AG04449 (cell line): ENCODE results near the gene HBQ1.
"Not testable (repeated sequence)": the region's sequence is repeated elsewhere in the genome, so short reads cannot be mapped to it uniquely, and the experiment has no call there.

ENCODE experiments used
- CTCF ChIA-PET: fragments of 350-600 bp; formaldehyde crosslinking; extraction: SDS; loops from one replicate; lab custom pipeline; 2021; ENCODE audit warnings: antibody characterized with exemption; lab: Yijun Ruan, JAX
- POLR2A ChIA-PET: fragments of 400-600, 350-600 bp; formaldehyde crosslinking; extraction: SDS; loops from one replicate; lab custom pipeline; 2020; ENCODE audit warnings: antibody characterized with exemption, inconsistent platforms; lab: Yijun Ruan, JAX
- DNase-seq: peaks from one replicate; pipeline ENCODE4 v3.0.0-alpha.2; 2010; ENCODE audit warnings: low read depth, low spot score
- H3K4me3 ChIP-seq: 2 replicates; pipeline ENCODE4 v1.5.1; 2011; ENCODE audit warnings: low read depth, mild to moderate bottlenecking, control low read depth, low read length
- CTCF ChIP-seq: IDR thresholded peaks from one replicate; pipeline ENCODE4 v1.5.1; 2011; ENCODE audit warnings: mild to moderate bottlenecking, moderate library complexity, low read length, control low read depth, inconsistent platforms; ENCODE audit not compliant: insufficient read depth; ENCODE audit errors: missing control alignments

HBQ1 gene

DNA sequence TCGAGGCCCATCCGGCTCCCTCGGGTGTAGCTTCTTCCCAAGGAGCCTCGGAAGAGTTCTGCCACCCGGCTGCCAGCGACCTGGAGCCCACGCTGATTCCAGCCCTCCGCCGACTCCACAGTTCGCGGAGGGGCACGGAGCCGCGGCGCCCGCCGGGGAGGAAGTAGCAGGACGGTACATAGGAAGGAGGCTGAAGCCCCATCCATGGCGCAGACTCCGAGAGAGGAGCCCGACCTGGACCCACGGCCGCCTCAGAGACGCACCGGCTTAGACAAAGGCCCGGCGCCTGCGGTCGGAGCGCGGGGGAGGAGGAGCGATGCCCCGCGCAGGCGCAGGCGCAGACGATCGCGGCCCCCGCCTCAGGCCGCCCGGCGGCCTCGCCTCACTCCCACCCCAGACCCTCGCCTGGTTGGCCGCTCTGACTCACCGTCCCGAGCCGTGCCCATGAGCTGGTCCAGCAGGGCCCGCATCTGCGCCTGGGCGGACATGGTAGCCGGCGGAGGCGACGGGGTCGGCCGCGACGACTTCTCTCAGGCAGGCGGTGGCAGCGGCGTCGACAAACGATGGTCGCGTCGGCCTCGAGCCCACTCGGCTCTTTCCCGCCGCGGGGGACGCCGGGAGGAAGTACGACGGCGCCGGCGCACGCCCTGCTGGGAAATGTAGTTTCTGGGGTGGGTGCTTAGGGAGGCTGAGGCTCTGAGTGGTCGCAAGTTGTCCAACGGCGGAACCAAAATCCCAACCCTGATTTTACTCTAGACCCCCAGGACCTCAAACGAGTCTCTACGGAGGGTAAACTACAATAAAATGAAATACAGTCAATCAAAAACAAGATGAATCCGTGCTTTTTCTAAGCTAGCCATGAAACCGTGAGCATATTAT, 48.8 kb downstream of the HBQ1 start, which contains the start of gene LUC7L:
Gene LUC7L (minus strand): TSS at position 598 of the 879 bp plus-strand sequence. CDS start 110 bp downstream, at position 488.
- CTCF ChIA-PET = interaction anchor here (1.0 to 3.6 kb wide), 10 partner anchors 10 to 125 kb away, joined by 3 to 19 read pairs (median 4); partner anchors contain the start of gene HBQ1
- peak within 1 kb of the TSS; percentile 97 for H3K4me3 ChIP-seq
- POLR2A ChIA-PET = interaction anchor here (1.0 kb wide), 1 partner anchor 37 kb away, joined by 3 read pairs; no protein-coding TSS in a partner anchor
- DNase-seq = no peak
- no peak for TF ChIP-seq CTCF

DNA sequence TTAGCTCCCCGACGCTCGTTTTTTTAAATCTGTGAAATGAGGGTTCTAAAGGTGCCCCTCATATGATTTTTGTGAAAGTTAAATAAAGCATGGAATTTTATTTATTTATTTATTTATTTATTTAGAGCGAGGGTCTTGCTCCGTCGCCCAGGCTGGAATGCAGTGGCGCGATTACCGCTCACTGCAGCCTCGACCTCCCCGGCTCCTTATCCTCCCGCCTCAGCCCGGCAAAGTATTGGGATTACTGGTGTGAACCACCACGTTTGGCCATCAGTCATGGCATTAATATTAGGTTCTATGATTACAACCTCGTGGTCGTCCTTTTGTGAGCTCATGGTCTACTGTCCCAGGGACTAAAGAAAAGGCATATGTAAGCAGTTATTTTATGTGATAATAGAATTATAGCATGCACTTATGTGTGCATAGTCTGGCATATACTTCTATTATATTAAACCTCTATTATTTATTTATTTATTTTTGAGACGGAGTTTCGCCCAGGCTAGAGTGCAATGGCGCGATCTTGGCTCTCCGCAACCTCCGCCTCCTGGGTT, 49.5 kb downstream of the HBQ1 start:
- TF ChIP-seq CTCF = no peak
- DNase-seq = no peak
- peak overlapping the region; percentile 97 for H3K4me3 ChIP-seq
- POLR2A ChIA-PET = interaction anchor here (1.0 kb wide), 1 partner anchor 38 kb away, joined by 3 read pairs; no protein-coding TSS in a partner anchor
- CTCF ChIA-PET = interaction anchor here (1.0 to 3.6 kb wide), 4 partner anchors 122 to 124 kb away, joined by 3 to 19 read pairs (median 4); no protein-coding TSS in a partner anchor

DNA sequence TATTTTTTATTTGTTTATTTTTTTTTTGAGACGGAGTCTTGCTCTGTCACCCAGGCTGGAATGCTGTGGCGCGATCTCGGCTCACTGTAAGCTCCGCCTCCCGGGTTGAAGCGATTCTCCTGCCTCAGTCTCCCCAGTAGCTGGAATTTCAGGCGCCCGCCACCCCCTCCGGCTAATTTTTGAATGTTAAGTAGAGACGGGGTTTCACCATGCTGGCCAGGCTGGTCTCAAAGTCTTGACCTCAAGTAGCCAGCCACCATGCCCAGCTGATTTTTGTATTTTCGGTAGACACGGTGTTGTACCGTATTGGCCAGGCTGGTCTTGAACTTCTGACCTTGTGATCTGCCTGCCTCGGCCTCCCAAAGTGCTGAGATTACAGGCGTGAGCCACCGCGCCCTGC, 50.1 kb downstream of the HBQ1 start:
- H3K4me3 ChIP-seq, DNase-seq, POLR2A ChIA-PET: not testable (repeated sequence)
- CTCF ChIA-PET = interaction anchor here (3.6 kb wide), 1 partner anchor 124 kb away, joined by 19 read pairs; no protein-coding TSS in a partner anchor
